NCI-H146 treated with DMSO at 0.1 percent for 48 hours (cell line): ENCODE results near the gene PLAU.
"Not testable (repeated sequence)": the region's sequence is repeated elsewhere in the genome, so short reads cannot be mapped to it uniquely, and the experiment has no call there.

Experiments
- DNase-seq: peaks from one replicate; lab custom pipeline; 2025; ENCODE audit not compliant: unreplicated experiment; lab: John Stamatoyannopoulos, UW

Gene PLAU

DNA sequence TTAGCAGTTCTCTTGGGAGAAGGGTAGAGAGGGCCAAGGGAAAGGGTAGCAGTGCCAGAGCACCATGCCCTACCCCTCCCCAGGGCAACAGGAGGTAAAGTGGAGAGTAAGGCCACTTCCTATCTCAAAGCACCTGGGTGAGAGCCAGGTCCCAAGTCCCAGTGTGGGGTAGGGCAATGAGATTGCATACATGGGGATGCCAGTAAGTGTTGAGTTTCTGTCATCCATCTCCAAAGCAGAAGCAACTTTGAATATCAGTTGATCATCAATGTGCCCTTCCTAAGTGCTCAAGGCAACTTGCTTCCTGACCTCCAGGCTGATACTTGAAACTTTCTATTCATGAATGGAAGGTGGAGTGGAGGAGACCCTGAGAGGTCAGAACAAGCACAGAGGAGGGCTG is 34.4 kb upstream of the PLAU start:
- no peak for DNase-seq

DNA sequence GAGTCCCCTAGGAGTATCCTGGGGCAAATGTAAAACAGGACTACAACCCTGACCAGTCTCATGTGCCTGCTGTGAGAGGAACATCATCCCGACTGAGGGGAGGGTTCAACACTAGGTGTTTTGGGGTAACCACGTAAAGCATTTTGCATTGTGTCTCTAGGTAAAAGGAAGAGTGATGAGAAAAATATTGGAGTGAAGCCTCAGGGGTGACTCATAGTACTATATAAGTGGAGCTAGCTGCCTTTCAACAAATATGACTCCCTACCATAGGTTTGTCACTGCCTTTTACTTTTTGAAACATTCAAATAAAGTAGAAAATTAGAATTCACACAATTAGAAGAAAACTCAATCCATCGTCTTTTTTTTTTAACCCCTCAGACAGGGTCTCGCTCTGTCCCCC is 34.0 kb upstream of the PLAU start:
- DNase-seq, result no peak

- no peak for DNase-seq
Observed at GRCh38 chr10:73877533-73878160, 33.3 kb upstream of the PLAU start.

- no peak for DNase-seq
Observed at GRCh38 chr10:73878365-73878764, 32.6 kb upstream of the PLAU start.

GRCh38 chr10:73879296-73880173 is 31.4 kb upstream of the PLAU start:
- DNase-seq, result peak; percentile 57

- DNase-seq, result no peak
Observed at GRCh38 chr10:73881221-73881919, 29.6 kb upstream of the PLAU start.

DNA sequence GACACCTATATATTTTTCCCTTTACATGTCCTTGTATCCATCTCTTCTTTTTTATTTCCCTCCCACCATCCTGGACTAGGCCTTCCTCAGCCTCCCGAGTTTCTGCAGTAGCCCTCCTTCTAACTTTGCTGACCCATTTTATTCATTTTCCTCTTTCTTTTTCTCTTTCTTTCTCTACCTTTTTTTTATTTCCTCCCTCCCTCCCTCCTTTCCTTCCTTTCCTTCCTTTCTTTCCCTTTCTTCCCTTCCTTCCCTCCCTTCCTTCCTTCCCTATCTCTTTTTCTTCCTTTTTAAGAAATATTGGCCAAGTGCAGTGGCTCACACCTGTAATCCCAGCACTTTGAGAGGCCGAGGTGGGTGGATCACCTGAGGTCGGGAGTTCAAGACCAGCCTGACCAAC is 26.9 kb upstream of the PLAU start:
- no peak for DNase-seq

DNA sequence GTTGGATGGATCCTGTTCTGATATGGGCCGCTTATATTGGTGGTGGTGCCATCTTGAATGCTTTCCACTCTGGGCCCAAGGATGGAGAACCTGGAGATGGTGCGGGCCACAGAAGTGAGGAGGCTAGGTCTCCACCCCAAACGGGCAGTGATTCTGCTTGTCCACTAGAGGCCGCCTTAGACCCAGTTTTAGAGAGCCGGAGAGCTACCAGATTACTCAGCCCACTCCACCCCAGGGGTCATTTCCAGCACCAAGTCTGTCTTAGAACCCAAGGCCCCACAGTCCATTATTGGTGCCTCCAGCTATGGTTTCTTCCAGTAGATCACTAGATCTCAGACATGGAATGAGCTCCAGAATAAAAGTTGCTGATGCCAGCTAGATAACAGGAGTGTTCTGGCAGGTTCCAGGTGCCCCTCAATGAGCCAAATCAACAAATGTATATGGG is 24.8 kb upstream of the PLAU start:
- DNase-seq, result peak; percentile 52

- DNase-seq, result no peak
Observed at GRCh38 chr10:73886661-73887293, 24.2 kb upstream of the PLAU start.

GRCh38 chr10:73887294-73888039 is 23.5 kb upstream of the PLAU start:
- DNase-seq, result no peak

DNA sequence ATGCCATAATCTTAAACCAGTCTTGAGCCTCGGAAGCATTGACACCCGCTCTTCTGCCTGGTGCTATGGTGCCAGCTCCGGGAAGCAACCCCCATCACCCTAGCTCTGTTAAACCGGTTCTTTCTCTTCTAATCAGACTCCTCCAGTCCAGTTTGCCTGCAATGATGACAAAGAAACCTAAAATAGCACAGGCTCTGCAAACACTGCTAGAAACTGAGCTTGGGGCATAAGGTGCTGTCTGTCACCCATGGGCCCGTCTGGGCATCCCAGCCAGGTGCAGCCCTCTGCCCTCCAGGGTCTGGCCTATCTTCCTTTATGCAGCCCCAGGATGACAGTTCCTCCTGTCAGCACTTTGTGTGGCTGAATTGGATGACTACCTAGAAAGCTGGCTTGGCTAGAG is 22.4 kb upstream of the PLAU start:
- no peak for DNase-seq

- no peak for DNase-seq
Observed at GRCh38 chr10:73889014-73889413, 21.9 kb upstream of the PLAU start.

GRCh38 chr10:73889416-73889815 is 21.5 kb upstream of the PLAU start:
- DNase-seq, result not testable (repeated sequence)

GRCh38 chr10:73890261-73890660 is 20.7 kb upstream of the PLAU start:
- no peak for DNase-seq

- DNase-seq, result not testable (repeated sequence)
Observed at GRCh38 chr10:73890830-73891229, 20.1 kb upstream of the PLAU start.

DNA sequence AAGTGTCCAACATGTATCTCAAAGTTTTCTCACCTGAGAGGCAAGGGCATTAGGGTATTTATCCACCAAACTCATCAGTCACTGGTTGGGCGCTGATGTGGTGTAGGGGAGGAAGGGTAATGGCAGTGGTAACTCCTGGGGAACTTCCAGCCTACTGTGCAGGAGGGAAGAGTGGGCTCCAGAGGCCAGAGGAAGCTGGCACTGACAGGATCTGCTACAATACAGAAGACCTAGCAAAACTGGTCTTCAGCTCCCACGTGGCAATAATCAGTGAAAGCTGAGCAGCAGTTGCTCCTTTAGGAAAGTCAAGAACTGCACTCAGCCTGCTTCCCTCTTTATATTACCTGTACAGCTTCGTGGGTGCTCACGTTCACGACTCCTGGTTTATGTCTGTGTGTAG is 19.4 kb upstream of the PLAU start:
- no peak for DNase-seq

DNA sequence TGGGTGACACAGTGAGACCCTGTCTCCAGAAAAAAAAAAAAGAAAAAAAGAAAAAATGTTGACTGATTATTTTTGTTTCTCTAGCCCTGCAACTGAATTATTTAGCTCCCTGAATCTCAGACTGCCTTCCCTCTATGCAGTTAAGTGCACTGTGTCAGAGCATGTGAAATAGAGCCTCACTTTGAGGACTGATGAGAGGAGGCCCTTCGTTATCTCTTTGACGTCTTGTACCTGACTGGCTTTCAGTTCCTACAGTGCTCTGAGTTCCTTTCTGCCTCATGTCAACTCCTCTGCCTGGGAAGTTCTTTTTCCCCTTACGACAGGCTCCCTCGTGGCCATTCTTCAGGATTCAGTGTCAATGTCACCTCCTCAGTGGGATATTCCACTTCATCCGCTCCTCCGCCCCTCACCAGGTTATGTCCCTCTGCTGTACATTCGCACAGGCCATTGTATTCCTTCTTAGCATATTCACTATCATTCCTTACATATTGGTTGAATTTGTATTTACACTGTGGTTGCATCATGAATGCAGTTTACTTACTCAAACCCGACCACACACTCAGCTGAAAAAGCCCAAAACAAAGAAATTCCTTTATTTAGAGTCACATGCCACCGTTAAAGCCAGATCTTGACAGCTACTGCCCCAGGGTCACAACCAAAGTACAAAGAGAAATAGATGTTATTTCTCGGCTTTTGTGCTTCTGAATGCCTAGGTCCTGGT is 18.5 kb upstream of the PLAU start:
- DNase-seq, result no peak

DNA sequence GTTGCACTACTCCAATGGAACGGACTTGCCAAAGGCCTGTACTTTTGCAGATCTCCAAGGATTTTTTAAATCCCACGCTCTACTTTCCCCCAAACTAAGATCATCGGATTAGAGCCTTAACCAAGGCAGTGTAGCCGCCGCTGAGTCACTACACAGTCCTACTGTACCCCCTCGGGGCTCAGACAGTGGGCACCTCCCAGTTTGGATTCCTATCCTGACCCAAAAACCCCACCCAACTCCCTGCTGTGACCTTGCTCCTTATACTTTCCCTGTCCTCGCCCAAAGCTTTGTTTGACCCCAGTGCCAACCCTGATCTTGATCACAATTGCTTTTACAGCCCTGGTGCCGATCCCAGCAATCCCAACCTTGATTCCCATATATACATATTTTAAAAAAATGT is 17.5 kb upstream of the PLAU start:
- no peak for DNase-seq

- DNase-seq, result no peak
Observed at GRCh38 chr10:73894245-73894971, 16.5 kb upstream of the PLAU start.
